Loucy (cell line): Measurements from ENCODE around the gene CNTNAP3.
"Not testable (repeated sequence)": the region's sequence is repeated elsewhere in the genome, so short reads cannot be mapped to it uniquely, and the experiment has no call there.

Source experiments
- CTCF ChIP-seq: fragments of 200-600 bp; sonication (generic); conservative IDR thresholded peaks from 2 replicates; pipeline ENCODE4 v1.5.1; 2014; ENCODE audit warnings: mild to moderate bottlenecking, antibody characterized with exemption, low read length
- EZH2phosphoT487 ChIP-seq: fragments of 200-600 bp; IDR thresholded peaks from 2 replicates; pipeline ENCODE4 v1.6.1; 2018; ENCODE audit warnings: antibody characterized with exemption, mild to moderate bottlenecking, moderate library complexity, borderline replicate concordance

- not testable (repeated sequence) for TF ChIP-seq CTCF, EZH2phosphoT487
Observed at GRCh38 chr9:39067683-39068082, 220.3 kb downstream of the CNTNAP3 start.
